ENCODE measurements around the gene ARID5A.

DNA sequence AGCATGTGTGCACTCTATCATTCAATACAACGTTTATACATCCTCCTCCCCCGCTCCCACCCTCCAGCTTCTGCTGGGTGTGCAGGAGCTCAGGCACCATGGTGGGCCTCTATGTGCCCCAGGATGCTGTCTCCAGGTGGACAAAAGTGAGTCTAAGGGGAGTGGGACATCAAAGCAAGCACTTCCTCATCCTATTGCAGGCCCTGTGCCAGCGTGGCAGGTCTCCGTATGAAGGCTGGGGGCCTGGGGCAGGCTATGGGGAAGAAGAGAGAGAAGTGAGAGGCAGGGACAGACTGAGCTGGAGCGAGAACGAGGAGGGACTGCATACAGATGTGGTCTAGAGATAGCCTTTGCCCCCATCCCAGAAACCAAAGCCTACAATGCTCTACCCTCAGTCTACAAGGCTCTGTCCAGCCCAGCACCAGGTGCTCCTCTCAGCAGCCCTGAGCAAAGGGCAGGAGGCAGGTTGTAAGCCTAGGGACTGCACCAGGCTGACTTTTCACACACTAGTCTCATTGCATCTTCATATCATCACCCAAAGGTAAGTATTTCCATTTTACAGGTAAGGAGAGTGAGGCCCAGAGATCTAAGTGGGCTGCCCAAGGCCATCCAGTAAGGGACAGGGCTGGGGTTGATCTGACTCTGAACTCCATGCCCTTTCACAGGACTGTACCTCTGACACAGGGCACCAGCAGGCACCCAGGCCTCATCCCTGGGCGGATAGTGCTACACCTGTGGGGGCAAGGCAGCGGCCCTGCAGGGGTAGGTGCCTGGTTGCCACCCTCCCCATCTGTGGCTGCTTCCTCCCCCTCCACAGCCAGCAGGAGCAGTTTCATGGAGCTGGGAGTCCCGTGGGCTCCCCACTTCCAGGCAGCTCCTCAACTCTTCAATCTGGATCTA is 14.0 kb upstream of the ARID5A start:
- TF ChIP-seq POLR2AphosphoS5 (IDR thresholded peaks at IDR 0.05; ENCODE audit: low read depth, low read length) (no peak), TAF1 (IDR thresholded peaks at IDR 0.05; ENCODE audit: low read depth, low read length) (no peak), POLR2A (IDR thresholded peaks at IDR 0.05; ENCODE audit: low read depth, low read length) (no peak), POU2F2 (IDR thresholded peaks at IDR 0.05; ENCODE audit: low read depth, low read length) (no peak), PAX5 (IDR thresholded peaks at IDR 0.05; ENCODE audit: insufficient read depth, low read length, severe bottlenecking) (no peak)
